Nephron progenitor cell (in vitro differentiated cells): ENCODE results near the gene KIRREL1.

ENCODE experiments used
- DNase-seq: peaks from one replicate; pipeline ENCODE4 v3.0.0; 2021
- H3K27ac Mint-ChIP-seq: 2 replicates; pipeline ENCODE4 v1.8.0; 2021; ENCODE audit warnings: mild to moderate bottlenecking, moderate library complexity, mixed read lengths
- H3K27me3 Mint-ChIP-seq: 2 replicates; pipeline ENCODE4 v1.8.0; 2021; ENCODE audit warnings: mild to moderate bottlenecking, low read depth, mixed read lengths; ENCODE audit not compliant: poor library complexity
- H3K36me3 Mint-ChIP-seq: 2 replicates; pipeline ENCODE4 v1.8.0; 2021; ENCODE audit warnings: low read depth, mixed read lengths
- H3K4me1 Mint-ChIP-seq: 2 replicates; pipeline ENCODE4 v1.8.0; 2021; ENCODE audit warnings: mixed read lengths
- H3K4me3 Mint-ChIP-seq: 2 replicates; pipeline ENCODE4 v1.8.0; 2021; ENCODE audit warnings: mild to moderate bottlenecking, moderate library complexity, mixed read lengths
- H3K9me3 Mint-ChIP-seq: 2 replicates; pipeline ENCODE4 v1.8.0; 2021; ENCODE audit warnings: mild to moderate bottlenecking, moderate library complexity, mixed read lengths
- CTCF ChIP-seq: fragments of 200-600 bp; sonication (generic); IDR thresholded peaks from 2 replicates; pipeline ENCODE4 v1.5.0; 2021; ENCODE audit warnings: antibody characterized with exemption

The KIRREL1 gene

GRCh38 chr1:158058237-158058985 lies 65.0 kb downstream of the KIRREL1 start:
- peaks cover 3% of the 10 kb centered on the region for H3K27me3 Mint-ChIP-seq
- H3K9me3 Mint-ChIP-seq = no peaks in the 10 kb centered on the region
- no peak for DNase-seq
- peaks cover 97% of the 10 kb centered on the region for H3K4me1 Mint-ChIP-seq
- H3K36me3 Mint-ChIP-seq = peaks cover 24% of the 10 kb centered on the region
- peak overlapping the region; percentile 85 for H3K27ac Mint-ChIP-seq
- H3K4me3 Mint-ChIP-seq = no peak overlapping the region
- no peak for TF ChIP-seq CTCF

- Mint-ChIP-seq H3K9me3 (no peaks in the 10 kb centered on the region), H3K27me3 (peaks cover 3% of the 10 kb centered on the region), H3K4me3 (no peak overlapping the region), H3K4me1 (peaks cover 97% of the 10 kb centered on the region), H3K36me3 (peaks cover 17% of the 10 kb centered on the region), H3K27ac (peak overlapping the region; percentile 92)
- TF ChIP-seq CTCF = no peak
- peak; percentile 60 for DNase-seq
Measured at GRCh38 chr1:158059984-158060383, 66.5 kb downstream of the KIRREL1 start.

GRCh38 chr1:158062174-158062573 lies 68.7 kb downstream of the KIRREL1 start:
- H3K27ac Mint-ChIP-seq = peak overlapping the region; percentile 80
- H3K4me1 Mint-ChIP-seq = peaks cover 97% of the 10 kb centered on the region
- H3K27me3 Mint-ChIP-seq = peaks cover 3% of the 10 kb centered on the region
- TF ChIP-seq CTCF = no peak
- no peaks in the 10 kb centered on the region for H3K9me3 Mint-ChIP-seq
- H3K36me3 Mint-ChIP-seq = peaks cover 31% of the 10 kb centered on the region
- DNase-seq = no peak
- no peak overlapping the region for H3K4me3 Mint-ChIP-seq

GRCh38 chr1:158067662-158068061 lies 74.2 kb downstream of the KIRREL1 start:
- TF ChIP-seq CTCF = no peak
- Mint-ChIP-seq H3K27me3 (no peaks in the 10 kb centered on the region), H3K4me3 (no peak overlapping the region), H3K36me3 (peaks cover 33% of the 10 kb centered on the region), H3K9me3 (no peaks in the 10 kb centered on the region), H3K4me1 (peaks cover 97% of the 10 kb centered on the region), H3K27ac (peak overlapping the region; percentile 70)
- no peak for DNase-seq

GRCh38 chr1:158068918-158069317 lies 75.5 kb downstream of the KIRREL1 start:
- Mint-ChIP-seq H3K9me3 (no peaks in the 10 kb centered on the region), H3K27ac (peak overlapping the region; percentile 36), H3K36me3 (peaks cover 27% of the 10 kb centered on the region), H3K4me3 (peak overlapping the region; percentile 37), H3K27me3 (no peaks in the 10 kb centered on the region), H3K4me1 (peaks cover 98% of the 10 kb centered on the region)
- DNase-seq = no peak
- no peak for TF ChIP-seq CTCF

- no peak for DNase-seq
- H3K4me3 Mint-ChIP-seq = peak overlapping the region; percentile 53
- H3K4me1 Mint-ChIP-seq = peaks cover 98% of the 10 kb centered on the region
- H3K27ac Mint-ChIP-seq = peak overlapping the region; percentile 81
- TF ChIP-seq CTCF = no peak
- H3K9me3 Mint-ChIP-seq = no peaks in the 10 kb centered on the region
- no peaks in the 10 kb centered on the region for H3K27me3 Mint-ChIP-seq
- peaks cover 21% of the 10 kb centered on the region for H3K36me3 Mint-ChIP-seq
Measured at GRCh38 chr1:158071138-158071537, 77.7 kb downstream of the KIRREL1 start.
